Left lung (tissue), 10 donors: Measurements from ENCODE around the gene CBY2. TPM values are rescaled to one million over a fixed set of nuclear protein-coding genes. Genes with fewer than 3 reads are reported as not detected.

ENCODE experiments used
- ATAC-seq: fragments of 200-7000 bp; cut with Tn5 transposase; one replicate; pipeline ENCODE4 v1.9.1; 2020; ENCODE audit warnings: moderate library complexity
- DNase-seq, 4 donors: peaks; one replicate each; pipeline ENCODE4 v3.0.0-alpha.2; 2013 to 2020
- H3K27ac ChIP-seq, 2 donors: fragments of 200-600 bp; sonication (generic) in 1 of 2; one replicate each; pipeline versions ENCODE4 v1.5.0 to v1.8.0; 2020 to 2021
- H3K27me3 ChIP-seq, 2 donors: fragments of 200-600 bp; sonication (generic) in 1 of 2; one replicate each; pipeline versions ENCODE4 v1.5.0 to v1.8.0; 2020 to 2021
- H3K36me3 ChIP-seq, 2 donors: fragments of 200-600 bp; sonication (generic) in 1 of 2; one replicate each; pipeline versions ENCODE4 v1.5.0 to v1.8.0; 2020 to 2021
- H3K4me1 ChIP-seq, 2 donors: fragments of 200-600 bp; one replicate each; pipeline ENCODE4 v1.8.0; 2021
- H3K4me3 ChIP-seq, 2 donors: fragments of 200-600 bp; sonication (generic) in 1 of 2; one replicate each; pipeline versions ENCODE4 v1.5.0 to v1.8.0; 2020 to 2021; ENCODE audit warnings: mild to moderate bottlenecking in 1 of 2
- H3K9me3 ChIP-seq, 2 donors: fragments of 200-600 bp; sonication (generic) in 1 of 2; one replicate each; pipeline versions ENCODE4 v1.5.0 to v1.8.0; 2020 to 2021
- intact Hi-C, 2 donors: fragments of 100-400 bp; cut with DNase I; formaldehyde crosslinking; loops; one replicate each; pipeline versions ENCODE4 v1.11.2 to v1.14.2; 2022
- polyA plus RNA-seq, 6 donors: library from polyadenylated mRNA; unstranded; fragments of 120-200 nt; gene quantifications; one replicate each; pipeline ENCODE4 v1.2.1, GENCODE V29; 2013; ENCODE audit not compliant: insufficient read length in 6 of 6
- total RNA-seq, 2 donors: library from RNA; stranded (reverse); fragmentation: NEBNext Ultra II Directional; extraction: Animal tissue kit (Norgen Biotek cat#: 25700); gene quantifications; one replicate each; pipeline ENCODE4 v1.2.1, GENCODE V29; 2021
- TF ChIP-seq, protein P1 (sequence below), 2 donors: fragments of 200-600 bp; sonication (generic) in 1 of 2; IDR thresholded peaks; one replicate each; pipeline versions ENCODE4 v1.5.0 to v1.8.0; 2021; ENCODE audit warnings: antibody characterized with exemption in 2 of 2
- donor health status: DM: no; HTN: yes; CAD: no.
- donor health status: DM: no; HTN: no; CAD: no.

Gene CBY2
- total and polyA plus RNA-seq, 8 donors = not detected

DNA sequence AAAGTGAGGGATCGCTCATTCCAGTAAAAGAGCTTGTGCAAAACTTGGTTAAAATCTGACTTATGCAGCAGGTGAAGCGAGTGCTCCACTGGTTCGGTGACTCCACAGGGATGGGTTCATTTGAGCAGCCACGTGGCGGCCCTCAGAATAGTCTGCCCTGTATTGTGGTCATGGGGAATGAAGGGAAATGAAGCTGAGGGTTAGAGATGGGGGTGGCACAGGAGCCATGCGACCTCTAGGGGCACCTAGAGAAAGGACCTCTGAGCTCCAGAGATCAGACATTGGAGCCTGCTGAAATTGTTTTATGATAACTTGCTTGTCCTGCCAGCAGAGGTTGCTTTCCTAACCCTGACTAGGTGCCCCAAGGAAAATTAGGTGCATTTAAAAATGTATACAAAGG is 26.6 kb downstream of the CBY2 start:
- no peaks in the 10 kb centered on the region for H3K36me3 ChIP-seq
- no peak overlapping the region for H3K27ac ChIP-seq
- TF ChIP-seq, protein P1, sequence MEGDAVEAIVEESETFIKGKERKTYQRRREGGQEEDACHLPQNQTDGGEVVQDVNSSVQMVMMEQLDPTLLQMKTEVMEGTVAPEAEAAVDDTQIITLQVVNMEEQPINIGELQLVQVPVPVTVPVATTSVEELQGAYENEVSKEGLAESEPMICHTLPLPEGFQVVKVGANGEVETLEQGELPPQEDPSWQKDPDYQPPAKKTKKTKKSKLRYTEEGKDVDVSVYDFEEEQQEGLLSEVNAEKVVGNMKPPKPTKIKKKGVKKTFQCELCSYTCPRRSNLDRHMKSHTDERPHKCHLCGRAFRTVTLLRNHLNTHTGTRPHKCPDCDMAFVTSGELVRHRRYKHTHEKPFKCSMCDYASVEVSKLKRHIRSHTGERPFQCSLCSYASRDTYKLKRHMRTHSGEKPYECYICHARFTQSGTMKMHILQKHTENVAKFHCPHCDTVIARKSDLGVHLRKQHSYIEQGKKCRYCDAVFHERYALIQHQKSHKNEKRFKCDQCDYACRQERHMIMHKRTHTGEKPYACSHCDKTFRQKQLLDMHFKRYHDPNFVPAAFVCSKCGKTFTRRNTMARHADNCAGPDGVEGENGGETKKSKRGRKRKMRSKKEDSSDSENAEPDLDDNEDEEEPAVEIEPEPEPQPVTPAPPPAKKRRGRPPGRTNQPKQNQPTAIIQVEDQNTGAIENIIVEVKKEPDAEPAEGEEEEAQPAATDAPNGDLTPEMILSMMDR (IDR thresholded peaks at IDR 0.05) = no peak
- no peaks in the 10 kb centered on the region for H3K4me1 ChIP-seq
- intact Hi-C loops = no loop called here
- H3K27me3 ChIP-seq = no peaks in the 10 kb centered on the region
- no peak for ATAC-seq
- DNase-seq = no peak
- H3K9me3 ChIP-seq = no peaks in the 10 kb centered on the region
- H3K4me3 ChIP-seq = no peak overlapping the region

DNA sequence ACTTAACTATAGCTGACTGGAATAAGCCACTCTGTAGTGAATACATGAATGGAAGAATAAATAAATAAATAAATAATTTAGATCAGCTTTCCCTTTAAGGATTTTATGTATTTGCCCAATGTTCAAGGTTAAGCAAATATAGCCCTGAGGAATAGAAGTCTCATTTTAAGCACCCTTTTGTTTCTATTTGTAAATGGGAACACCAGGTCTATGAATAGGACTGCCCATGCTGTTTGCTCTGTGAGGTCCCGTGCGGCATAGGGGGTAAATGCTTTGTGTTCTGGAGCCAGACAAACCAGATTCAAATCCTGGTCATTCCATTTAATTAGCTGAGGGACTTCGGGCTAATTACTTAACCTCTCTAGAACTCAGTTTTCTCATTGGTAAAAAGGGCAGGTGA is 29.3 kb downstream of the CBY2 start:
- Histone ChIP-seq H3K36me3 (no peaks in the 10 kb centered on the region), H3K4me1 (no peaks in the 10 kb centered on the region), H3K27ac (no peak overlapping the region), H3K9me3 (no peaks in the 10 kb centered on the region), H3K27me3 (no peaks in the 10 kb centered on the region), H3K4me3 (no peak overlapping the region)
- ATAC-seq (no peak), DNase-seq (no peak)
- intact Hi-C loops = no loop called here
- TF ChIP-seq, protein P1 (IDR thresholded peaks at IDR 0.05) = no peak

DNA sequence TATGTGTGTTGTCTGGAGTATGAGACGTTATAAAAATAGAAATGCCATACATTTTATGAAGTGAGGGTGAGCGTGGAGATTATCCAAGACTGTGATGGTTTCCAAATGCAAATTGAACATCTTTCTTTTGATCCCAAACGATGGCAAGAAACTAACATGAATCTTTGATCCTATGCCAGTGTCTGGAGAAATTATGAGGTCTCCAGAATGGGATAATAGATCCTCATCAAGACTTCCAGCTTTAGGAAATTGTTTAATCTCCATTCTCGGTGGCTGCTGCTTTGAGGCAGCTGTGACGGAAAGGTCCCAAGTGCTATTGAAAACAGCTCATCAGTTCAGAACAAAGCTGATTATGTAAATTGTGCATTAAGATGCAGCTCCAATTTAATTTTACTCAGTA is 30.8 kb downstream of the CBY2 start:
- ATAC-seq = no peak
- Histone ChIP-seq H3K27me3 (no peaks in the 10 kb centered on the region), H3K4me1 (no peaks in the 10 kb centered on the region), H3K27ac (no peak overlapping the region), H3K9me3 (no peaks in the 10 kb centered on the region), H3K4me3 (no peak overlapping the region), H3K36me3 (no peaks in the 10 kb centered on the region)
- TF ChIP-seq, protein P1 (IDR thresholded peaks at IDR 0.05) = no peak
- intact Hi-C loops = no loop called here
- DNase-seq = peak in 2 of 4 donors; percentile 14 to 26

DNA sequence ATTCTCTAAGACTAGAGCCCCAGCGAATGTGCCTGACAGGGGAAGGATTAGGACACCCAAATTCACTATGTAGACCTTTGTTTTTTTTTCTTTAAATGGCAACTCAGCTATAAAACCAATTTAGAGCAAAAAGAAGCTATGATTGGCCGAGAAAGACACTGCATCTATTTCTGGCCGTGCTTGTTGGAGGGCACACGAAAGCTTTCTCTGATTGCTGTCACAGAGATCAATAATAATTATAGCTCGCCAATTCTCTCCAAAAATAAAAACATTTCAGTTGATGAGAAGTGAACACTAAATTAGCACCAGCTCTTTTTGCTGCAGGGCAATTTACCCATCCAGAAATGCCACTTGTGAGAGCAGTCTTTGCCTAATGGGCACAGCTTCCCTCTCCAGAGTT is 31.2 kb downstream of the CBY2 start:
- Histone ChIP-seq H3K27me3 (no peaks in the 10 kb centered on the region), H3K27ac (no peak overlapping the region), H3K36me3 (no peaks in the 10 kb centered on the region), H3K9me3 (no peaks in the 10 kb centered on the region), H3K4me3 (no peak overlapping the region), H3K4me1 (no peaks in the 10 kb centered on the region)
- TF ChIP-seq, protein P1 (IDR thresholded peaks at IDR 0.05) = no peak
- intact Hi-C loops = no loop called here
- ATAC-seq = no peak
- DNase-seq = no peak

DNA sequence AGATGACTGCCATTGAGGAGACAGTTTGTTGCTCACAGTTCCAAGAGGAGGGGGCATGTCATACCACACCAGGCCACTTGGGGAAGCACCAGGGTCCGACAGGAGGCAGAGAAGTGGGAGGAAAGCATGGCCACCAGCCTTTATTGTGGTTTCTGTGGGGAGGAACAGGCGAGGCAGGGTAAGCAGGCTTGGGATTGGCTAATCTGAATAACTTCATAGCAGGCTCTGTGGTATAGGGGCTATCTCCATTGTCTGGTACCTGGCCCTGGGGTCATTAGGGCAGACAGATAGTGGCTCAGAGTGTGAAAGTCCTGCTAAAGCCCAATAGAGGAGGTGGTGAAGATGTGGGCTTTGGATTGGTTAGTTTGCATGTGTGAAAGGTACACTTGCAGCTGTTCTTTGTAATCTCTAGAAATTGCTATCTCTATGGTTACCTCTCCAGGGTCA is 35.5 kb downstream of the CBY2 start:
- Histone ChIP-seq H3K4me3 (no peak overlapping the region), H3K36me3 (no peaks in the 10 kb centered on the region), H3K9me3 (no peaks in the 10 kb centered on the region), H3K27ac (no peak overlapping the region), H3K27me3 (no peaks in the 10 kb centered on the region), H3K4me1 (no peaks in the 10 kb centered on the region)
- TF ChIP-seq, protein P1 (IDR thresholded peaks at IDR 0.05) = no peak
- intact Hi-C loops = no loop called here
- ATAC-seq = no peak
- no peak for DNase-seq
